Right lobe of liver (tissue), 4 donors: ENCODE results near the gene GPR39.

Experiments
- CTCF ChIP-seq, 4 donors: fragments of 200-600 bp in 3 of 4; fragments of 450-650 bp in 1 of 4; IDR thresholded peaks; one replicate each; pipeline versions ENCODE4 v1.5.1 to v1.8.0; 2016 to 2022; ENCODE audit warnings: antibody characterized with exemption in 4 of 4, mild to moderate bottlenecking in 2 of 4
- POLR2A ChIP-seq: fragments of 450-650 bp; IDR thresholded peaks from one replicate; pipeline ENCODE4 v1.6.1; 2017; ENCODE audit warnings: antibody characterized with exemption, mild to moderate bottlenecking
- donor health status: DM: no; HTN: no; CAD: no.
- donor health status: DM: no; HTN: no; CAD: no.
- donor health status: DM: no; HTN: yes; CAD: no.

DNA sequence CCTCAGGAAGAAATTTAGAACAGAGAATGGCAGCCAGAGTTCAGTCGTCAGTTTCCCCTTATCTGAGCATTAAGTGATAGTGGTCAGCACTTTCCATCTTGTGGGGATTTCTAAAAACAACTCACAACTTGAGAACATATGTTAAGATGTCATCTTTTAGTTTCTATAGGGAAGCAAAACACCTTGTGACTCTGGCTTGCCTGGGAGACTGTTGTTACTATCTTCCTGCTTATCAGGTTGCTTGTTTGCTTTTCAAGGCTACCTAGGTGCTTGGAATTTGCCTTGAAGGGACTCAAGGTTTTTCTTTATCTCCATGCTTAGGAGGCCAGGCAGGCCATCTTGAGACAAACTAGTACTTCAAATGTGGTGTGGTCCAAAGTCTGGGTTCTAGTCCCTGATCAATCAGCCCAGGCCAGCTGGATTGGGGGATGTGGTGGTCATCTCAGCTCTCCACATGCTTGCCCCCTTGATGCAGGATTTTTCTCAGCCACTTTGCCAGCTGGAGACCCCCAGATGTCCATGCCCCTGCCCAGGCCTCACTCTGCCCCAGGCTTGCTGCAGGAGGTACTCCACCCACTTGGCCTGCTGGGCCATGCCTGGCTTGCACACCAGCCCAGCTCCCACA is 127.5 kb downstream of the GPR39 start:
- no peak for TF ChIP-seq CTCF (IDR thresholded peaks at IDR 0.05)
- no peak for TF ChIP-seq POLR2A
